ENCODE results near the gene EYS.
"Not testable (repeated sequence)": the region's sequence is repeated elsewhere in the genome, so short reads cannot be mapped to it uniquely, and the experiment has no call there.

The EYS gene

DNA sequence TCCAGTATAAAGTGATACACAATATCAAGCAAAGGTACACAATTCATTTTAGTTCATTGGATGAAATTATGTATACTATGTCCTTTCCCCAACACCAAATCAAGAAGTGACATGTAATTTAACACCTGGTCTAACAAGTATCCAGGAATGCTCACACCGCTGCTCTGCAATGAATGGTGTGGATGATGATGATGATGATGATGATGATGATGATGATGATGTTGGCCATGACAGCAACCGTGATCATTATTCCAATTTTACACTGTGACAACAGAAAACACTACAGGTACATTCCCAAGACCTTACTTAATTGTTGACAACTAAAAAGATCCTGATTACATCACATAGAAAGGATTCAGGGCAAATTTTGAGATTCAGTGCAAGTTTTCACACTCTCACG, 1449.4 kb downstream of the EYS start:
- no peak for DNase-seq (ENCODE audit: low read depth in 2 of 2, low spot score in 1 of 2)

- no peak for DNase-seq (ENCODE audit: low read depth in 2 of 2, low spot score in 1 of 2)
These were observed 1450.5 kb downstream of the EYS start for GRCh38 chr6:64256483-64256882.

DNA sequence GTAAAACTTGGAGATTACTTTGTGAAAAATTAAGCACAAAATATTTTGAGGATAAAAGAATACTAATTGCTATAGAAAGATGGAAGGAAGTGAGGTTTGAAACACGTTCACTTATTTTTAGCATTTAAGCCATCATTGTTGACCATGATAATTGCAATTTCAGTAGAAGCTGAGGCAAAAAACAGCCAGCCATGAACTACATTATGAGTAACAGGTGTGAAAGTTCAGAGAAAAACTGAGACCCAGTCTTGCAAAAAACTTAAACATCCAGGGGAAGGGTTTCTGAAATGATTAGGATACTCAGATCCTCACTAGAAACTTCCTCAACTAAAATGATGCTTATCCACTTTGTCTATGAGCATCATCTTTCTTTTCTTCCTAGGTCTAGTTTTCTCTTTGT, 1452.0 kb downstream of the EYS start:
- no peak for DNase-seq (ENCODE audit: low read depth in 2 of 2, low spot score in 1 of 2)

- no peak for DNase-seq (ENCODE audit: low read depth in 2 of 2, low spot score in 1 of 2)
These were observed 1452.5 kb downstream of the EYS start for GRCh38 chr6:64254558-64254957.

DNA sequence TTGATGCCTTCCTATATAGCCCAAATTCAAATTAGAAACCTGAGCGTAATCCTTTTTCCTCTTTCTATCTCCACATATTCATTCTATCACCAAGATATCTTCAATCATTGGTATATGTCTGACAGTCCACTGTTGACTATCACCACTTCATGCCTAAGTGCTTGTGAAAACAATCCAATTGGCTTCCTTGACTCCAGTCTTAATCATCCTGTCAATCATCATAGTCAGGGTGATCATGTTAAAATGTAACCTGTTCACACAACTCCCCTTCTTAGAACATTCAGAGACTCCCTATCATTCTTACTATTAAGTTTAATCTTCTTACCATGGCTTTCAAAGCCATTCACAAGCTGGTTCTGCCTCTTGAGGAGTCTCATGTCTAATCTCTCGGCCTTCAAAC, 1454.8 kb downstream of the EYS start:
- no peak for DNase-seq (ENCODE audit: low read depth in 2 of 2, low spot score in 1 of 2)

DNA sequence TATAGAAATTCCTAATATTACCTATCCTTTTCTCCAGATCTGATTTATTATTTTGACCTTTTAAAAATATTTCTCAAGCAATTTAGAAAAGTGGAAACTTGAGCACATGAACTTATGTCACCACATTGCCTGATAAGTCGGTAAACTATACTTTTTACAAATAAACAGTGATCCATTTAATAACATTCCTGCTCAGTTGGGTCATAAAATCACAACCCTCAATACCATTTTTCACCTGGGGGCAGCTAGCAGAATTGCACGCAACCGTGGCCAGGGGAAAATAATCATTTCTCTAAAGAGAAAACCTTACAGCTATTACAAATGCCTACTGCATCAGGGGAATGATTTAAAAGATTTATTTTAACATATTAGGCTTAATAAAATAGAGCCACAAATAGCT, 1456.9 kb downstream of the EYS start:
- no peak for DNase-seq (ENCODE audit: low read depth in 2 of 2, low spot score in 1 of 2)

- DNase-seq (ENCODE audit: low read depth in 2 of 2, low spot score in 1 of 2), result no peak
These were observed 1457.9 kb downstream of the EYS start for GRCh38 chr6:64249115-64249514.

DNA sequence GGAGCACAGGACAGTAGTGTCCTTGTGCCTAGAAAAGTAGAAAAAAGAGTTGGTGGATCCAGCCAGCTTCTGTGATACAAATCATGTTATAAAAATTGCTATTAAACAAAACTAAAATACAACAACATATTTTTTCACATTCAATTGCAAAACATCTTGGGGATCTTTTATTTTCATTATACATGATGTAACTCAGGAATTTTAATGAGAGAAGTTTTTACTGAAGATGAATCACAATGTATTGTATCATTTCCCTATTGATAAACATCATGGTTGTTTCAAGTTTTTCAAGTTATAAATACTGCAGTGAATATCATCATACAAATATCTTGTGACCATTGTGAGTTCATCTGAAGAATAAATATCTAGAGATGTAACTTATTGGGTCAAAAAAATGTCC, 1463.4 kb downstream of the EYS start:
- no peak for DNase-seq (ENCODE audit: low read depth in 2 of 2, low spot score in 1 of 2)

- not testable (repeated sequence) for DNase-seq (ENCODE audit: low read depth in 2 of 2, low spot score in 1 of 2)
These were observed 1468.1 kb downstream of the EYS start for GRCh38 chr6:64238908-64239307.

- DNase-seq (ENCODE audit: low read depth in 2 of 2, low spot score in 1 of 2), result no peak
These were observed 1469.0 kb downstream of the EYS start for GRCh38 chr6:64238071-64238470.

DNA sequence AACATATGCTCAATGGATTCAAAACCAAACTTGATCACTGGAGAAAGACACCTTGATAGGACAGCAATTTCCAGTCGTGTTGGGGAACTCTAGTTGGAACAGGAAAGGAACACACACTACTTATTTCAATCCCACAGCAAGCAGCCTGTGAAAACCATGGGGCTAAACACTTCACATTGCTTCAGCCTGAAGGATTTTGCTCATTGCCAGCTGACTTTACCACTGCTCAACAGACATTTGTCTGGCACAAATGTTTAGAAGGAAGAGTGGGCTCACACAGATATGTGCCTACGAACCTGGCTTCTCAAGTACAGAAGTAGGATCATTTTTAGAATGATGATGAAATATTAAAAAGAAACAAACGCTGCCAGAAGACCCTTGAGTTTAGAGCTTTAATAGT, 1473.3 kb downstream of the EYS start:
- DNase-seq (ENCODE audit: low read depth in 2 of 2, low spot score in 1 of 2), result no peak

DNA sequence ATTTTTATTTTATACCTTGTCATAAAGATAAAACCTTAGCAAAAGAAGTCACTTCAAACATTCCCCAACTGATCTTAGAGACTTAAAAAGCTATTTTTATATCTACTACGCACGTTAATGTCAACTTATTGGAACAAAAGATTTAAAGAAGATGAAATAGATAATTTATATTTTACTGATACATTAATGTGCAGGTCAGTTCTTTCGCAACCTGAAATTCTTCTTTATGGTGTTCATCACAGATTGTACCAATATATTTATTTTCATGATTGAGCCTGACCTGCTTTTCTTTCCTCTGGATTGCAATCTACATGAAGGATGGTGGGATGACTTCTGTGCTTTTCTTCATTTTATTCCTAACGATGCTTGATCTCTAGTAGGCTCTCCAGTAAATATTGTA, 1475.1 kb downstream of the EYS start:
- no peak for DNase-seq (ENCODE audit: low read depth in 2 of 2, low spot score in 1 of 2)

DNA sequence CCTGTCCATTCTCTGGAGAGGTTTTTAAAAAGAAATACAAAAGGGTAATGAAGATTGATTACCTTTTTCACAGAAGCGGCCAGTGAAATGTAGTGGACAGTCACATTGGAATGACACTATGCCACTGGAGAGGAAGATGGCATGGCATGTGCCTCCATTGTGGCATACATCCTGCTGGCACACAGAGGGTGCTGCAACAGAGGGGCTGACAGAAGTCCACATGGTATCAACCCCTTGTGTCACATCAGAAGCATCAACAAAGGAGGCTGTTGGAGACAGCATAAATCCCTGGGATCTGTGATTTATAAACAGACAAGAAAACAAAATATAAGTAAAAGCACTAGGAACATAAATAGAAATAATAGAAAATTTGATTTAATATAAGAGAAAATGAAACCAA, 1476.5 kb downstream of the EYS start:
- no peak for DNase-seq (ENCODE audit: low read depth in 2 of 2, low spot score in 1 of 2)

- no peak for DNase-seq (ENCODE audit: low read depth in 2 of 2, low spot score in 1 of 2)
These were observed 1479.2 kb downstream of the EYS start for GRCh38 chr6:64227863-64228262.

DNA sequence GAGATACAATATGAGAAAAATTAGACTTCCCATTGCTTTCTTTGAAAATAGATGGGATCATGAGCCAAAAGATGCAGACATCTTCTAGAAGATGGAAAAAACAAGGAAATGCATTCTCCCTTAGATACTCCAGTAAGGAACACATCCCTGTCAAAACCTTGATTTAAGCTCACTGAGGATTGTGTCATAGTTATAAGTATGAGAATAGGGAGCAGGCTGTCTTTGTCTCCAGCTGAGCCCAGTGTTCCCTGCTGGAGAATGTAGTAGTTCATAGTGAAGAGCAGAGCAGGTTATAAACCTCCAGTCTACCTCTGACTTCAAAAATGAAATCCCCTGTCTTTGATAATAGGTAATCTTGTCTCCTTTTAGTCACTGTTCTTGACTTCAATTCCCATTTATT, 1481.5 kb downstream of the EYS start:
- no peak for DNase-seq (ENCODE audit: low read depth in 2 of 2, low spot score in 1 of 2)

- DNase-seq (ENCODE audit: low read depth in 2 of 2, low spot score in 1 of 2), result no peak
These were observed 1482.2 kb downstream of the EYS start for GRCh38 chr6:64224819-64225218.

- DNase-seq (ENCODE audit: low read depth in 2 of 2, low spot score in 1 of 2), result no peak
These were observed 1485.2 kb downstream of the EYS start for GRCh38 chr6:64221776-64222175.

- DNase-seq (ENCODE audit: low read depth in 2 of 2, low spot score in 1 of 2), result no peak
These were observed 1486.2 kb downstream of the EYS start for GRCh38 chr6:64220801-64221200.

DNA sequence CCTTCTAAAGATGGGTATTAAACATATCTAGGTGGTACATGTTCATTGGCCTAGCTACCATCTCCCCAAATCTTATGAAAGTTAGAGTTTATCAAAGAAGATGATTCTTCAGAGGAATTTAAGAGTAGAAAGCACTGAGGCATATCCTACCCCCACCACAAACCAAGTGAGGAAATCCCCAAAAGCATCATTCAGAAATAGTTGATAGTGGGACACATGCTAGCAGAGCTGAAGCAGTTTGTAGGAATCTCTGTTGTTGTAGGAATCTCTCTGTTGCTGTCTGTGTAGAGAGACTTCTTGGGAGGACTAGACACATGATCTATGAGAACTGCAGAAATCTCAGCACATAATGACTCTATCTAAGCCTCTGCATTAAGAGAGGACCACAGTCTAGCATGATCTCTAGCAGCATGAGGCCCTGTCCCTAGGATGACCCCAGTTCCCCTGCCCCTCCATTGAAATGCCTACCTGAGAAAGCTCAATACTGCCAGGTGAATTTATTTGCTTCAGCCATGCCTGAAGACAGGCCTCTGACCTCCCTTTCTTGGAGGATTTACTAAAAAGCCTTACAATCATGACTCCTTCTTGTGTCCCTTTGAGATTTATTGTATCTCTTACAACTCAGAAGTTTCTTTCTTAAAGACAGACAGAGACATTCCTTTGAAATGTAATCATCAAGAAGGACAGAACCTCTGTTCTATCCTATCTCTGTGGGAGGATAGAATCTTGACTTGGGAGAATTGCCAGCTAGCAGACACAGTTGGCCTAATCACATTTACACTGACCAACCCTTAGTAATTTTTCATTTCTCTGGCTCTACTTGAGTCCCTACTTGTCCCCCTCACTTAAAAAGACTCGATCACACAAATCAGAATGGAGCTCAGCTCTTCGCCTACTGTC, 1489.1 kb downstream of the EYS start:
- no peak for DNase-seq (ENCODE audit: low read depth in 2 of 2, low spot score in 1 of 2)

- no peak for DNase-seq (ENCODE audit: low read depth in 2 of 2, low spot score in 1 of 2)
These were observed 1492.7 kb downstream of the EYS start for GRCh38 chr6:64214373-64214772.

DNA sequence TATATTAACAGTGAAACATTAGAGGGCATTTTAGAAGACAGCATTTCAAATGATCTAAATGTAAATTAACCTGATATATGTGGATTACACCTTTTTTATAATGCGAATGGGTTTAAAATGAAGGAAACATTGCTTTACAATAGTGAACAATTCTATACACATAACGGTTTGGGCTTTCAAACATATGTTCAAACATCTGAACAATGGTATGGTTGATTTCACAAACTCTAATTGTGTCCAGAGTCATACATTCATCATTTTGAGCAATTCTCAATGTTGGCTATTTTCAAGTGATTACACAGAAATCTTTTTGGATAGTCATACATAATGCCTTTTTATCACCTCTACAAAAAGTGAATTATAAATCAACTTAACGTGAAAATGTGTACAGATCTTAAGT, 1493.3 kb downstream of the EYS start:
- no peak for DNase-seq (ENCODE audit: low read depth in 2 of 2, low spot score in 1 of 2)

DNA sequence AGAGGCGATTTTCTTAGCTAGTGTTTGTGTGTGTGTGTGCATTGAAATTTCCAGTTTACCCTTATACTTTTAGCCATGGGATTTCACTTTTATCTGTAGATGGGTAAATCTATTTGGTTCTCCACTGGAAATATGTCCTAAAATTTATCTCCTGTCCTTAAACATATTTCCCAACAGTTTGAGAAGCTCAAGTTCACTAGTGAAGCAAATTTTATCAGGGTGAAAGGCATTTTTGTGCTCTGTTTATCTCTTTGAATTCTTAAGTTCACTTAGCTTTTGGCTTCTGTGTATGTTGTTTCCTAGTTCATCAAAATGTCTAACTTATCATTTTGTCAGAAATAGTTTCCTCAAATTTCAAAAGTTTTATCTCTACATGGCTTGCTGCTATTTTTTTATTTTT, 1509.8 kb downstream of the EYS start:
- no peak for DNase-seq (ENCODE audit: low read depth in 2 of 2, low spot score in 1 of 2)

DNA sequence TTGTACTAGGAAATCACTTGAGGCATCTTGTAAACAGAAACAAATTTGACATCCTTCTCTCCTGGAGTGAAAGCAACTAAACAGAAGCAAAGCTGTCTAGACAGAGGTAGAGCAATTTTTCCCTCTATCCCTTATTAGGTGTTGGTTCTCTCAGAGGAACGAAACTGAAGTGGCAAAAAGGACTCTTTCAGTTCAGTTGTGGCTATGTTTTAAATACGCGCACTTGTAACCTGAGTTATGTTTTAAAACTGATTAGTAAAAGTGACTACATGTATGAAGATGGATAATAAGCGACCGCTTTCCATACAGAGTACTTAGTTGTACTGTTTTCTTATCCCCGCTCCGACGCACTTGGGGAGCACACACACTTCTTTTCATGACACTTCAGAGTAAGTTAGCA, 1520.4 kb downstream of the EYS start:
- no peak for DNase-seq (ENCODE audit: low read depth in 2 of 2, low spot score in 1 of 2)

Measured in stimulated activated CD8-positive, alpha-beta memory T cell treated with anti-CD3 and anti-CD28 coated beads, Interleukin-4, amount 100 ng/mL, for 4 hours (primary cell).